Measurements from ENCODE around the gene NPS. TPM values are rescaled to one million over a fixed set of nuclear protein-coding genes. Genes with fewer than 3 reads are reported as not detected.

The NPS gene
- total RNA-seq, 1 experiment from 2014 or later = not detected

DNA sequence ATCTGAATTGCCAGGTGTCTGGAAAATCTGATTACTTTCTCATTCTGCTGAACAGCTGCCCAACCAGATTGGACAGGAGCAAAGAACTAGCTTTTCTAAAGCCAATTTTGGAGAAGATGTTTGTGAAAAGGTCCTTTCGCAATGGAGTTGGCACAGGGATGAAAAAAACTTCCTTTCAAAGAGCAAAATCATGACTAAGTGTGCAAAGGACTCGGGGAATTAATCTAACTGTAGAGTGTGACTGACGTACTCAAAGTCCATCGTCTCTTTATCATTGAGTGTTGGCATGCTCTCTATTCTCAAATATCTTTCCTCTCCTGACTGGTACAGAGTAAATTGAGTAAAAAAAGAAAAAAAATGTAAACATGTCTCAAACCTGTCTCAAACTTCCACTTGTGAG lies 3.3 kb downstream of the NPS start:
- no peak for DNase-seq (ENCODE audit: low spot score)
- in situ Hi-C loops (cut with HindIII; ENCODE audit: low sequenced_read_pairs) = no loop called here

DNA sequence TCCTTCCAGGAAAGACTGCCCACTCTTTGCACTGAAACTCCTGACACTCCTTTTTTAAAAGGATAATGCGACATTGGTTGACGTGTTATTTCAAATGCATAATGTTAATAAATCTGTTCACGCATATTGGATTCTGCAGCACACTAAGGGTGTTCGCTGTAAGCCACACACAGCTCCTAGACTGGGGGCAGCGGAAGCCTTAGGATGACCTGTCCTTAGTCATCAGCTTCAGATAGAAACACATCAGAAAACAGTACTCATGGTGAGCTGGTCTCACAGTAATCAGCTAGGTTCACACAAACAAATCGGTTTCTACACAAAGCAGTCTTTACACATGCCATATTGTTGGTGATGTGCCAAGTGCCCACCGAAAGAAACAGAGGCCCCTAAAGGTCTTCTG lies 4.3 kb downstream of the NPS start:
- in situ Hi-C loops (cut with HindIII; ENCODE audit: low sequenced_read_pairs) = no loop called here
- no peak for DNase-seq (ENCODE audit: low spot score)

DNA sequence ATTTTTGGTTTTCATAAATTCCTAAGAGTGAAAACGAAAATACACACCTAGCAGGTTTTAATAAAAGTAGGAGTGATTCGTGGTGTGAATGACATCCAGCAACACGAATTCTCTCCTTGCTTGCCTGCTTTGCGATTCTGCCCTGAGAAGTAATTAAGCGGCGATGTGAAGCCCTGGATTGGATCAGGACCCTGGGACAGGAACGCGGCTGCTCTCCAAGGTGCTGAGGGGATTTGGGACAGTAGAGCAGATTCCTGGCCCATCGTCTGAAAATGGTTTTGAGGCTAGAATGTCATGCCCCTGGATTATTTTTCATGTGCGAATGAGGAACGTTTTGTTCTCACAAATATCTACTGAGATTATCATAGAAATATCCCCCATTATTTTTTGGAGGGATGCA lies 7.8 kb downstream of the NPS start:
- DNase-seq (ENCODE audit: low spot score) = no peak
- in situ Hi-C loops (cut with HindIII; ENCODE audit: low sequenced_read_pairs) = no loop called here

DNA sequence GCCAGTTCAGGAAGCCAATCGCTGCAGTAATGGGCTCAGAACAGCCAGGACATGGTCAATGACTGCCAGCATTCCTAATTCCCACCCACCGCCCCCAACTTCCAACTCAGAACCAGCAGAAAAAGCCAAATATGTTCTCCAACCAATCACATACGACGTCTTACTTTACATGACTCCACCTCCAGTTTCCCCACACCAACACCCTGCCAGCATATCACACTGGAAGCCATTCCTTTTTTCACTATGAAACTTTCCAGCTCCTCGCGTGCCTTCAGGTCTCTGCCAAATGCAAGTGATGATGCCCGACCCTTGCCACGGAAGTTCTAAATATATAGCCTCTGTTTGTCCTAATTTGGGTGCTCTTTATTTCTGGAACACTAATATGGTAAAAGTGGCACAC lies 12.5 kb downstream of the NPS start:
- in situ Hi-C loops (cut with HindIII; ENCODE audit: low sequenced_read_pairs) = no loop called here
- DNase-seq (ENCODE audit: low spot score) = no peak

DNA sequence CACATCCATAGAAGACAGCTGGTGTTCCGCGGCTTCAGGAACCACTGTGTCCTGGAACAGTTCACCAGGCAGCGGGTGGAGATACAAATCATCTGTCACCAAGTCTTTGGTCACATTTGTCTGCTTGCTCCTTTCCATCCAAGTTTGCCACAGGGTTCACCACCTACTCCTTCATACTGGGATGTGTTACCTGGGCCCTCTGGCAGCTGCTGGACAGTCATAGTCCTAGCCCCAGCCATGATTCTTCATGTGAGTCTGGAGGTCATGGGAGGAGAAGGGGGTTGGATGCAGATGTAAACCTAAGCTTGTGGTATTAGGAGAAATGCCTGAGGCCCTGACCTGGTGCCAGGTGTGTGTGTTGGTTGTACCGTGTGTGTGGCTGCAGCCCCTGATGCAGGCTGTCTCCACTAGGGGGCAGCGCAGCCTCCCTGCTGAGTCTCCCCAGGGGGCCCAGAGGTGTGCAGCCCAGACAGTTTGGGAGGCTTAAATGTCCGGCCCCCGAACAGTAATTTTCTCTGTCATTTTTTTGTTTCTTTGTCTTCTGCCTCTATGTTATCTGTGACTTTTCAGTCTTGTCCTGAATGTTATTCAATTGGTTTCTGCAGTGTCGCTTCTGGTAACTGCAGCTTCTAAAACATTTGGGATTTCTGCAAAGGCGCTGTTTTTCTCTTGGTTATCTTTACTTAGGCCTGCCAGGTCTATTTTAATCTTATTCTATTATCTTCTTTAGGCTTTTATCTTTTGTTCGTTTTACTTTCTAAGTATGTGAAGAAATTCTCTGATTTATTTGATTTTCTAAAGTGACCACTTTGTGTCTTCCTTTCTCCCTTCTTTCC lies 14.8 kb downstream of the NPS start:
- in situ Hi-C loops (cut with HindIII; ENCODE audit: low sequenced_read_pairs) = no loop called here
- no peak for DNase-seq (ENCODE audit: low spot score)

DNA sequence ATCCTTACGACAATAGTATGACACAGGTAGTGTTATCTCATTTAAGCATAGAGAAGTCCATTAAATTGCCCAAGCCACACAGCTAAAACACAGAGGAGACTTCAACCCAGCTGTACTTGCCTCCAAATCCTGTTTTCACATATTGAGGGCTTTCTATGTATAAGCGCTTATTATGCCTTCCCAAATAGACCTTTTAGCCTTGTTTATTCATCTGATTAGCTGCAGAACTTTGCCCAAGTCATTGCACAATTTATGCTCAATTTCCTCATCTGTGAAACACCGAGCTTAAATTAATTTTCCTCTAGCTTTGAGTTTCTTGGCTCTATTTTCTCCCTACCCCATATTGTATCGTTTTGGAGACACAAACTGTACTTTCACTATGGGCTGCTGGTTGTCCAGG lies 15.5 kb downstream of the NPS start:
- DNase-seq (ENCODE audit: low spot score) = no peak
- in situ Hi-C loops (cut with HindIII; ENCODE audit: low sequenced_read_pairs) = no loop called here

DNA sequence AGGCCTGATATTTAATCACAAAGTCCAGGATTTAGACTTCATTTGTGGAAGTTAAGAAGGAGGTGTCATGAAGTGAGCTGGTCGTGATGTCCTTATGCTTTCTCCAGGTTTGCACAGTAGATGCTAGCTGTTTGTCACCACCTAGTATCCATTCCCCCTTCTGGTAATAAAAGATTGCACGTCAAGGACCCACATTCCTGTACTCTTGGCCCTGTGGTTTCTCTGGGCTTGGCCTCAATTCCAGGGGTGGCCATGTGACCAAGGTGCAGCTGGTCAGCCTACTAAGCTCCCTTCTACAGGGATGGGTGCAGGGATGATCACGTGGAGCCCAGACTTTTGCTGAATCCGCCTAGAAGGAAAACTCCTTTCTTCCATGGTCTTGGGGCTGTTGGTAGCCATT lies 16.5 kb downstream of the NPS start:
- DNase-seq (ENCODE audit: low spot score) = no peak

DNA sequence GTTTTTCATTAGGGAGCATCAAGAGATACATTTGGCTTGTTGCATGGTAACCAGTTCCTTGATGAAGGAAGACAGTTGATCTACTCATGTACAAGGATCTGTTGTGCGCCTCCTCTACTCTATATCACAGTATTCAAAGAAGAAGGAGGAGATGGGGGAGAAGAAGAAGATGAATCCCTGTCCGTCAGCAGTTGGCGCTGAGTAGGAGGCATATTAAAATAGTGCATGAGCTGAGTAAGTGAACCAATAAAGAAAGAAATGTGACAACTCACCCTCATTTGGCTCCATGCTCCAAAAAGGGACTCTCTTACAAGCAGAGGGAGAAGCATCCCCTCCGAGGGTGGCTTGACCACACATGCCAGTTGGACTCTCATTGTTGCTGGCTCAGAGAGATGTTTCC lies 20.1 kb downstream of the NPS start:
- DNase-seq (ENCODE audit: low spot score) = no peak
- in situ Hi-C loops (cut with HindIII; ENCODE audit: low sequenced_read_pairs) = no loop called here

More for the DNA sequence above, 16.5 kb downstream of the NPS start:
- in situ Hi-C loops (cut with HindIII; ENCODE audit: low sequenced_read_pairs) = no loop called here

DNA sequence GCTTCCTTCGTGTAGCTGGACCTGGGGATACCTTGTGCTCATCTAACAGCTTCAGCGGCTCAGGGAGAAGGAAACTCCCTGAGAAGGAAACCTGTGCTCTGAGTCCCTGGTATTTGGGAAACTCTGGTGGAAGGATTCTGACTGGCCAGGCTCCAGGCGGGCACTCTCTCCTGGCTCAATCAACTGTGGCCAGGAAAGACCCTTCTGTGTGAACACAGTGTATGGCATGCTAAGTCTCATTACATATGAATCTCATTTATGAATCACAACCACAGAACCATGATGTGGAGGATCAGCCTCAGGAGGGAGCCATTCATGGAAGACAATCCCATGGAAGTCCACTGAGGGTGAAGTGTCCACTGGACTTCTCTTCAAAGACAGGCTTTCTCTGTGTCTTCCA lies 20.9 kb downstream of the NPS start:
- in situ Hi-C loops (cut with HindIII; ENCODE audit: low sequenced_read_pairs) = no loop called here
- DNase-seq (ENCODE audit: low spot score) = no peak

DNA sequence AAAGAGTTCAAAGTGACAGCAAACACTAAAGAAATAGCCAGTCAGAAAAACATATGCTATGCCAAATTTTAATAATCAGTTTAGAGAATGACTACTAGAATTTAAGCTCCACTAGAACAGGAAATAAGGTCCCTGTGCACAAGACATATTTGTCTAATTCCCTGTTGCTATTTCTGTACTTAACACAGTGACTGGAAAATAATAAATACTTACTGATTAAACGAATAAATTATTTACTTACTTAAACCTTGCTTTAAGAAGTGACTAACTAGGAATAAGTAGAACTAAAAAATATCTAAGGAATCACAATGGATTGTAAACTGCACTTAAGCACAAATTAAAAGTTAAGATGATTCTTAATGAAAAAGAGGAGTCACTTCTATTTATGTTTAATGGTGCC lies 22.3 kb downstream of the NPS start:
- in situ Hi-C loops (cut with HindIII; ENCODE audit: low sequenced_read_pairs) = no loop called here
- DNase-seq (ENCODE audit: low spot score) = no peak

DNA sequence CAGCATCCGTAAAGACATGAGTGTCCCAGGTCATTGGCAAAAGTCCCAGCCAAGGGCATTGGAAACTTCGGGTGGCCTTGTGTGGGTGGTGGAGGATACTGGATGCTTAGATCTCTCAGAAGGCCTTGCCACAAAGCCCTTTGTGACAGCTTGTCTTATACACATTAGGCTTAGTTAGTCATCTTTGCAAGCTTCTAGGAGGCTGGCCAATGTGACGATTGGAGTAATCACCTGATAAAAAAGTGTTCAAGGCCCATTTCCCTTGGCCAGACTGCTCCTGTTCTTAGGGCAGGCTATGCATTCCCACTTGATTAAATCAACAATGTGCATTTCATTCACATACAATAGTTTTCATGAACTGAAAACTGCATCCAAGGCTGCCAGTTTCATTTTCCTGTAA lies 26.9 kb downstream of the NPS start:
- in situ Hi-C loops (cut with HindIII; ENCODE audit: low sequenced_read_pairs) = no loop called here
- no peak for DNase-seq (ENCODE audit: low spot score)

DNA sequence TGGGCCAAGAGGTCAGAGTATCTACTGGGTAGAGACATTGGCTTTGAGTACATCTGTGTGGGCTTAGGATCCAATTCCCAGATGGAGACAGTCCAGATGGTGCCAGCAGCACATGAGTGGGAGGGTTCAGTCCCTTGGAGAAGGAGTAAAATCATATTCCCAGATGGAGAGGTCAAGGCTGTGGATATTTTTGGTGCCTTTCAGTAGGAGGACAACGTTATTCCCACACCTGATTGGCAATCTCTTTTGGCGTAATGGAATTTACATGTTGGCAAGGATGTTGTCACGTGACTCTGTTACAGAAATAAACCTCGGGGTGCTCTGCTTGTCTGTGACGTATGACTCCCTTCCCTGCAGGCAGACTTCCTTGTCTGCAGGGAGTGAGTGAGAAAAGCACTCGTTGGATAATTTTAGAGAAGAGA lies 27.6 kb downstream of the NPS start:
- in situ Hi-C loops (cut with HindIII; ENCODE audit: low sequenced_read_pairs) = no loop called here
- DNase-seq (ENCODE audit: low spot score) = peak; percentile 23

DNA sequence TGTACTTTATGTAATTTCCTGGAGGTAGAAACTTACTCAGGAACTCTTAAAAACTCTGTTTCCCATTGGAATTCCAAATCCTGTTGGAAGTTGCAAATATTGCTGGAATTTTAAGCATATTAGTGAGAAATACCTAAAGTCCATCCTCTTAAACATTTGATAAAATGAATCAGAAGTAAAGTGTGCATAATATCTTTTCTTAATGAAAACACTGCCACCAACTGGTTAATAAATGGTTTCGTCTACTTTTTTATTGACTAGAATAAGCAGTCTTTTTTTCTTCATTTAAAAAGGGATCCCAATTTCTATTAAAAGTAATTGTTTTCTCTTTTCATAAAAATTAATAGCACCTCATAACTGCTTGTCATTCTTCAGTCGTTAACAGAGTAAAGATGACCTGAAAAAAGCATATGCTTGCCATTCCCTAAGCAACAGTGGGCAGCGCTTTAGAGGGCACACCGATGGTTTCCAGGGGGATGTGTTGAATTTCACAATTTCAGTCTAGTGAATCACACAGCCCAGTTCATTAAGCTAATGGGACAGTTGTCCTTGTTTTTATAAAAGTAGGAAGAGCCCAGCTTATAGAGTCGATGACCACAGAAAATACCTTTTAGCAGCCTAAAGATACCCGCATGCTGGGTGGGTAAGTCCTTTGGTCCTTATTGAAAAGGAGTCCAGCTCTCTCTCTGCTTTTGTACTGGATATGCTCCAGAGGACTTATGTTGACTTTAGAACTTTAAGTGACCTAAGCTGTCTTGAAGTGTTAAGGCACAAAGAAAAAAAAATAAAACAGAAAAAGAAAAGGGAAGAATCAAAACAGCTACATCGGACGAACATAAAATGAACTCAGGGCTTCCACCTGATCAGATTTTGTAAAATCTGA lies 28.5 kb downstream of the NPS start:
- peak; percentile 11 for DNase-seq (ENCODE audit: low spot score)
- in situ Hi-C loops (cut with HindIII; ENCODE audit: low sequenced_read_pairs) = no loop called here

DNA sequence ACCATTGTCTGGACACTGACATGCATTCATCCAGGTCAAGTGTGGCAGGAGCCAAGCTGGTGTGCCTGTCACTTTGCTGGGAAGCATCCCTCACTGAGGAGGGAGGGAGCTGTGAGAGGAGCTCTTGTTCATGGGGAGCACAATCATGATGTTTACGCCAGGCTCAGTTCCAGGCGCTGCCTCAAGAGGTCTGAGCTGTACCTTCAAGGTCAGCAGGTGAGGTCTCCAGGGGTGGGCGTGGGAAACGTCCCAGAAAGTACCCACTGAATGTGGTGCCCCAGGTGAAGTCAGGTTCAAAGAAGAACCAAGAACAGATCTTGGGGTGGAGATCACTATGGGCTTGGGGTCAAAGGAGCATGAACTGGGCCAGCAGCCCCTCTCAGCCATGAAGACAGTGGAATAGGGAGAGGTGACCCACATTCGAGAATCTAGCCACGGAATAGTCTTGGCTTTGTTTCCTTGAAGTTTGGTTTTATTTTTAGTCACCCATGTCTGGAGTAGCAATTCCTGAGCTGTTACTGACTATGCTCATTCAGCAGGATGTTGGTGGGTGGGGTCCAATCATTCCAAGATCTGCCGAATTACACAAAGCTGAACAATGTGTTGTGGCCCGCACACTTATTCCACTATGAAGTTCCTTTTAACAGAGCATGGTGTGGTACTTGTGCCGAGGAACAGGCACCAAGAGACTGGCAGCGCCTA lies 29.3 kb downstream of the NPS start:
- in situ Hi-C loops (cut with HindIII; ENCODE audit: low sequenced_read_pairs) = no loop called here
- no peak for DNase-seq (ENCODE audit: low spot score)

DNA sequence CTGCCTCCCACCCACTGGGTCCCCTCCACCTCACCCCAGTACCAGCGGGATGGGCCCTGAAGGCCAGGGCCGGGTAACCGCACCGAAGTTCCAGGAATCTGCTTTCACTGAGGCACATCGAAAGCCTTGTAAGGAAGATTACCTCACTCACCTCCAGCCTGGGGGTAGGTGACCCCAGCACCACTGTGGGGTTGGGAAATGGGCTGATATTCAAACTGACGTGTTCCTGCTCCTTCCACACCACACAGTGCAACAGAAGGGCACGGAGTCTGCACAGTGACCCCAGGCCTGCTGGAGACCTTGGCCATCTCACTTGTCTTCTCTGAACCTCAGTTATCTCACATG lies 29.8 kb downstream of the NPS start:
- in situ Hi-C loops (cut with HindIII; ENCODE audit: low sequenced_read_pairs) = no loop called here
- DNase-seq (ENCODE audit: low spot score) = no peak

DNA sequence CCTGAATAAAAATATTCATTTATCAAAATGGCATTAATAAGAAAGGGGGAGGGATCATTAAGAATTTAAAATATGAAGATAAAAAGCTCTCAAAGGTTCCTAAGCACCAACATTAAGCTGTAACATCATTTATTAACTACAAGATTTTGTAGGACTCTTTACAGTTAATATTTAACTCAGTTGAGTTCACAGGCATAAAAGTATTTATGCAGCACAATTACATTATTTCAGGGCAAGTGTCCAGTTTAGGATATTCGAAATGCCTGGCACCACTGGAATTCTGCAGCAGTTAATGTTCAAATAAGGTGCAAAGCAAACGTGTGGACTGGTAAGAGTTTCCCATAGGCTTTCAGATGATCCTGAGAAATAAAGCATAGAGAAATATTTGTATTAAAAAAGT lies 30.5 kb downstream of the NPS start:
- DNase-seq (ENCODE audit: low spot score) = no peak
- in situ Hi-C loops (cut with HindIII; ENCODE audit: low sequenced_read_pairs) = no loop called here

DNA sequence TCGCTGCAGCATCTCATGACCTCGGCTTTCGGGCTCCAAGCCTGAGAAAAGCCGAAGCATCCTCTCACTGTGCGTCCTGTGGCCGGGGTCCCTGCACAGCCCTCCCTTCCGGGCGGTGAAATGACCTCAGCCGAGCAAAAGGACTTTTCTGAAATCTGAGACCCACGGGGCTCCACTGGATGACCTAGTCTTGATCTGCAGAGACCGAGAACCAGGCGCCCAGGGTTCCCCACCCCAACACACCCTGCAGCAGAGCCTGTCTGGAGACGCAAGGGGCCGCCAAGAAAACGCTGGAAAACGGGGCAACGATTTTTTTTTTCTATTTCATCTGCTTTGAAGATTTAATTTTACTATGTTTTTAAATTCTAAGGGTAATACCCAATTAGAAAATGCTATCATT lies 31.7 kb downstream of the NPS start:
- in situ Hi-C loops (cut with HindIII; ENCODE audit: low sequenced_read_pairs) = no loop called here
- no peak for DNase-seq (ENCODE audit: low spot score)

DNA sequence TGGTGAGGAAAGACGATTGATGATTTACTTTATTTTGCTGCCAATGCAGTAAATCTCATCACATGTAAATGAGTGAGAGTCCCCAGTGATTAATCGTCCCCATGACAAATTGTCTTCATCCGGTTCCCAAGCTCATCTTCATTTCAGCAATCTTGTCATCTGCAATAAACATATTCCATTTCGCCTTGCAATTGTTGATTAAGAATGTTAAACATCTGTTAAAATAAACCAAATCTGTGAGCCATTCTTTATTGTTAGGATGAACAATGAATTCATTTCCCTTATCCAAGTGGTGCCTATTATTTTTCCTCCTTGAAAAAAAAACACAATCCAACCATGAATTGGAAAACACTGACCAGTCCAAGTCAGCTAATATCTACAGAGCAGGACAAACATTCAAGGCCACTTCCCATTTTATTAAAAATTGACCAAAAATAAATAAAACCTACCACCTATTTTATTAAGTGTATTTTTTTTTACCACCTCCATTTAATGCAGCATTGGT lies 36.5 kb downstream of the NPS start:
- in situ Hi-C loops (cut with HindIII; ENCODE audit: low sequenced_read_pairs) = no loop called here
- no peak for DNase-seq (ENCODE audit: low spot score)

DNA sequence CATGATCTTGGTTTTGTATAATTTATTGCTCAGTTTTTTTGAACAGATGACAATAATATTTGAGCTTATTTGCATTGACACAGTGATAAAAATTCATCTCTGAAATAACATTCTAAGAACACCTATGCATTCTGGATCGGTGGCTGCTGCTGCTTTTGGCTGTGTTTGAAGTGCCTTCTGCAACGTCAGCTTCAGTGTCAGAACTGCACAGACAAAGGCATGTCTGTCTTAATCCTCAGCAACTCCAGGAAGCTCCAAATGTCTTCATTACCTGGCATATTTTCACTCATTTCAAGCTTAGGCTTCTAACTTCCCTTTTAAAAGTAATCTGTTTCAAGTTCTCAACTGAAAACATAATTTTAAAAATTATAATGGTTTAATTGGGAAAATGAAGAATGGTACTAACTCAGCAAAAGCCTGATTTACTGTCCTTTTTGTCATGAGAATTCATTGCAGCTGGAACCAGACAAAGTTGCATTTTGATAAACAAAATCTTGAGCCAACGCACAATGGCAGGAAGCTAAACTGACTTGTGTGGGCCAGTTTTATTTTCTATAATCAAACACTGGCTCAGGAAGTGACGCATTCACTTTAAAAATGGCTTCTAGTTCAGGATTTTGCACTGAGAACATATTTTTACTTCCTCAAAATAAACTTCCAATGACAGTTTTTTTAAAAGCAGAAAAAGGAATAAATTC lies 38.7 kb downstream of the NPS start:
- in situ Hi-C loops (cut with HindIII; ENCODE audit: low sequenced_read_pairs) = no loop called here
- DNase-seq (ENCODE audit: low spot score) = no peak

Measured in G401 (cell line).